Liver (tissue), 3 donors: ENCODE data around the gene EN1.

ENCODE experiments used
- EGR1 ChIP-seq, 2 donors: IDR thresholded peaks; 2 replicates each; pipeline ENCODE4 v1.6.1; 2016 to 2018; ENCODE audit warnings: antibody characterized with exemption in 2 of 2, low read depth in 2 of 2
- HNF4A ChIP-seq, 2 donors: conservative IDR thresholded peaks; 2 replicates each; pipeline ENCODE4 v1.6.1; 2016; ENCODE audit warnings: antibody characterized with exemption in 2 of 2, mild to moderate bottlenecking in 2 of 2
- SP1 ChIP-seq: IDR thresholded peaks from 2 replicates; pipeline ENCODE4 v1.6.1; 2018; ENCODE audit warnings: antibody characterized with exemption, mild to moderate bottlenecking
- TAF1 ChIP-seq: conservative IDR thresholded peaks from 2 replicates; pipeline ENCODE4 v1.6.1; 2016; ENCODE audit warnings: antibody characterized with exemption, mild to moderate bottlenecking
- YY1 ChIP-seq: IDR thresholded peaks from 2 replicates; pipeline ENCODE4 v1.6.1; 2016; ENCODE audit warnings: antibody characterized with exemption, mild to moderate bottlenecking
- TF ChIP-seq, protein P1 (sequence below): IDR thresholded peaks from 2 replicates; pipeline ENCODE4 v1.6.1; 2016; ENCODE audit warnings: antibody characterized with exemption, mild to moderate bottlenecking
- TF ChIP-seq, protein P2 (sequence below): fragments of 150-350 bp; IDR thresholded peaks from 2 replicates; pipeline ENCODE4 v1.5.1; 2017; ENCODE audit warnings: improper control_type of control experiment, low read depth, low read length; ENCODE audit not compliant: missing input control
- donor health status: healthy.
- donor health status: healthy.

DNA sequence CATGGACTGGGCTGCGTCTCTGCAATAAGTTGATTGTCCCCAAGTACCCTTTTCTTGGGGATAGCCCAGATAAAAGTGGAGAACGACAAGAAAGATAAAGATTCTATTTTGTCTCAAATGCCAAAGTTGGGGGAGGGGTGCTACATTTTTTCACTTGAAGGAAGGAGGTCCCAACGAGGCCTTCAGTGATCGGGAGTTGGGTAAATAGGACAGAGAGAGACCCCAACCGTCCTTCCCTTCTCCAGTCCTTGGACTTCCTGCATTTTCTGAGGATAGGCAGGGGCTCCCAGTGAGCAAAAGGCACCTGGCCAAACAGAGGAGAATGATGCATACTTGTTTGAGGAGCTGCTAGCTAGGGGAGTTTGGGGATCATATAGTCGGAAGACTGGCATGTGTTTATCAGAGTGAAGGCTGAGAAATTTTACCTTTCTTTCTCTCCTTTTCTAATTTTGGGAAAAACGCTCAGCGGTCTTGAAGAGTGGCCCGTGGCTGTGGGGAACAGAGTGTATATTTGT is 3.5 kb upstream of the EN1 start:
- TF ChIP-seq, protein P1, sequence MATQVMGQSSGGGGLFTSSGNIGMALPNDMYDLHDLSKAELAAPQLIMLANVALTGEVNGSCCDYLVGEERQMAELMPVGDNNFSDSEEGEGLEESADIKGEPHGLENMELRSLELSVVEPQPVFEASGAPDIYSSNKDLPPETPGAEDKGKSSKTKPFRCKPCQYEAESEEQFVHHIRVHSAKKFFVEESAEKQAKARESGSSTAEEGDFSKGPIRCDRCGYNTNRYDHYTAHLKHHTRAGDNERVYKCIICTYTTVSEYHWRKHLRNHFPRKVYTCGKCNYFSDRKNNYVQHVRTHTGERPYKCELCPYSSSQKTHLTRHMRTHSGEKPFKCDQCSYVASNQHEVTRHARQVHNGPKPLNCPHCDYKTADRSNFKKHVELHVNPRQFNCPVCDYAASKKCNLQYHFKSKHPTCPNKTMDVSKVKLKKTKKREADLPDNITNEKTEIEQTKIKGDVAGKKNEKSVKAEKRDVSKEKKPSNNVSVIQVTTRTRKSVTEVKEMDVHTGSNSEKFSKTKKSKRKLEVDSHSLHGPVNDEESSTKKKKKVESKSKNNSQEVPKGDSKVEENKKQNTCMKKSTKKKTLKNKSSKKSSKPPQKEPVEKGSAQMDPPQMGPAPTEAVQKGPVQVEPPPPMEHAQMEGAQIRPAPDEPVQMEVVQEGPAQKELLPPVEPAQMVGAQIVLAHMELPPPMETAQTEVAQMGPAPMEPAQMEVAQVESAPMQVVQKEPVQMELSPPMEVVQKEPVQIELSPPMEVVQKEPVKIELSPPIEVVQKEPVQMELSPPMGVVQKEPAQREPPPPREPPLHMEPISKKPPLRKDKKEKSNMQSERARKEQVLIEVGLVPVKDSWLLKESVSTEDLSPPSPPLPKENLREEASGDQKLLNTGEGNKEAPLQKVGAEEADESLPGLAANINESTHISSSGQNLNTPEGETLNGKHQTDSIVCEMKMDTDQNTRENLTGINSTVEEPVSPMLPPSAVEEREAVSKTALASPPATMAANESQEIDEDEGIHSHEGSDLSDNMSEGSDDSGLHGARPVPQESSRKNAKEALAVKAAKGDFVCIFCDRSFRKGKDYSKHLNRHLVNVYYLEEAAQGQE = no peak
- TF ChIP-seq, protein P2, sequence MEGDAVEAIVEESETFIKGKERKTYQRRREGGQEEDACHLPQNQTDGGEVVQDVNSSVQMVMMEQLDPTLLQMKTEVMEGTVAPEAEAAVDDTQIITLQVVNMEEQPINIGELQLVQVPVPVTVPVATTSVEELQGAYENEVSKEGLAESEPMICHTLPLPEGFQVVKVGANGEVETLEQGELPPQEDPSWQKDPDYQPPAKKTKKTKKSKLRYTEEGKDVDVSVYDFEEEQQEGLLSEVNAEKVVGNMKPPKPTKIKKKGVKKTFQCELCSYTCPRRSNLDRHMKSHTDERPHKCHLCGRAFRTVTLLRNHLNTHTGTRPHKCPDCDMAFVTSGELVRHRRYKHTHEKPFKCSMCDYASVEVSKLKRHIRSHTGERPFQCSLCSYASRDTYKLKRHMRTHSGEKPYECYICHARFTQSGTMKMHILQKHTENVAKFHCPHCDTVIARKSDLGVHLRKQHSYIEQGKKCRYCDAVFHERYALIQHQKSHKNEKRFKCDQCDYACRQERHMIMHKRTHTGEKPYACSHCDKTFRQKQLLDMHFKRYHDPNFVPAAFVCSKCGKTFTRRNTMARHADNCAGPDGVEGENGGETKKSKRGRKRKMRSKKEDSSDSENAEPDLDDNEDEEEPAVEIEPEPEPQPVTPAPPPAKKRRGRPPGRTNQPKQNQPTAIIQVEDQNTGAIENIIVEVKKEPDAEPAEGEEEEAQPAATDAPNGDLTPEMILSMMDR = no peak
- TF ChIP-seq EGR1 (IDR thresholded peaks at IDR 0.05; ENCODE audit: low read depth in 2 of 2) (no peak), SP1 (no peak), TAF1 (no peak), HNF4A (conservative IDR thresholded peaks at IDR 0.05) (no peak), YY1 (no peak)
